Measurements from ENCODE around the gene CDK8. TPM values are rescaled to one million over a fixed set of nuclear protein-coding genes. Genes with fewer than 3 reads are reported as not detected.

The CDK8 gene
- total RNA-seq, 4 donors from 2014 or later = 20.3 to 26.3 (median 23.8) TPM

DNA sequence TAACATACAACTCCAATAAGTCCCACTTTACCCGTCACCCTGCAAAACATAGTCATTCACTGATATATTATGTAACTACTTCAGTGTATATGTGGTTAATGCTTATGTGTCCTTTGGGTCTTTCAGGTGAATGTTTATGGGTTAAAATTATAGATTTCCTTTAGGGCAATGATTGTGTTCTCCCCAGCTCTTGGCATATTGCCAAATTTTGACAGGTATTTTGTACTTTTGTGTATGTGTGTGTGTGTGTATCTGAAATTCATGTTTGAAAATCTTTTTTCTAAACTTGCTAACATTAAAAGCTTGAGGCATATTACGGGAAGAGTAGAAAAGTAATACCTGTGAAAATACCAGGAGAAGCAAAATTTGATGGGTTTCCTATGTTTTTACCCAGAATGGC, 8.2 kb downstream of the CDK8 start:
- WGBS = 100% methylated on average over 2 of the region's 2 CpGs
- Histone ChIP-seq H3K9me3 (no peaks in the 10 kb centered on the region), H3K27ac (replicated peaks in 1 of 4) (no peak overlapping the region), H3K36me3 (no peaks in the 10 kb centered on the region), H3K27me3 (no peaks in the 10 kb centered on the region), H3K4me1 (peaks cover 6 to 33% (median 19%) of the 10 kb centered on the region in 4 donors), H3K4me3 (no peak overlapping the region)
- intact Hi-C loops (cut with DNase I) = no loop called here
- TF ChIP-seq EP300 (IDR thresholded peaks at IDR 0.05) (no peak), POLR2AphosphoS5 (IDR thresholded peaks at IDR 0.05) (no peak), POLR2A (IDR thresholded peaks at IDR 0.05; ENCODE audit: low read depth) (no peak)
- TF ChIP-seq, protein P1, sequence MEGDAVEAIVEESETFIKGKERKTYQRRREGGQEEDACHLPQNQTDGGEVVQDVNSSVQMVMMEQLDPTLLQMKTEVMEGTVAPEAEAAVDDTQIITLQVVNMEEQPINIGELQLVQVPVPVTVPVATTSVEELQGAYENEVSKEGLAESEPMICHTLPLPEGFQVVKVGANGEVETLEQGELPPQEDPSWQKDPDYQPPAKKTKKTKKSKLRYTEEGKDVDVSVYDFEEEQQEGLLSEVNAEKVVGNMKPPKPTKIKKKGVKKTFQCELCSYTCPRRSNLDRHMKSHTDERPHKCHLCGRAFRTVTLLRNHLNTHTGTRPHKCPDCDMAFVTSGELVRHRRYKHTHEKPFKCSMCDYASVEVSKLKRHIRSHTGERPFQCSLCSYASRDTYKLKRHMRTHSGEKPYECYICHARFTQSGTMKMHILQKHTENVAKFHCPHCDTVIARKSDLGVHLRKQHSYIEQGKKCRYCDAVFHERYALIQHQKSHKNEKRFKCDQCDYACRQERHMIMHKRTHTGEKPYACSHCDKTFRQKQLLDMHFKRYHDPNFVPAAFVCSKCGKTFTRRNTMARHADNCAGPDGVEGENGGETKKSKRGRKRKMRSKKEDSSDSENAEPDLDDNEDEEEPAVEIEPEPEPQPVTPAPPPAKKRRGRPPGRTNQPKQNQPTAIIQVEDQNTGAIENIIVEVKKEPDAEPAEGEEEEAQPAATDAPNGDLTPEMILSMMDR (IDR thresholded peaks at IDR 0.05) = no peak
- no peak for DNase-seq (ENCODE audit: extremely low spot score)

DNA sequence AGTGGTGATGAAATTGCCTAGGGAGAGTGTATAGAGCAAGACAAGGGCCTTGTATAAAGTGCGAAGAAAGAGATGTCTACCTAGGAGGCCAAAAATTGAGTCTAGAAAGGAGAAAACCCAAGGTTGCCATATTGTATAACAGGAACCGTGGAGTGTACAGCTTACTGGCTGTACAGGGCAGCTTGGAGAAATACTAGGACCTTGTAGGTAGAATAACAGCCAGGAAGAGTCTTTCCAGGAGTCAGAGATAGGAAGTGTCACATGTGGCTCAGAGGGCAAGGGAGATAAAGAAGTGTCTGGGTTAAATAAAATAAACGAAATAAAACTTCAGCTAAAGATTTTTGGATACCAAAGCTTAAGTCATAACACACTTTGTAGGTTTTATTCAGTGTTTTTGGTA, 12.4 kb downstream of the CDK8 start:
- H3K9me3 ChIP-seq = no peaks in the 10 kb centered on the region
- DNase-seq (ENCODE audit: extremely low spot score) = no peak
- WGBS = 76% methylated on average over 3 of the region's 3 CpGs
- no peaks in the 10 kb centered on the region for H3K36me3 ChIP-seq
- H3K27me3 ChIP-seq = no peaks in the 10 kb centered on the region
- intact Hi-C loops (cut with DNase I) = no loop called here
- TF ChIP-seq POLR2AphosphoS5 (IDR thresholded peaks at IDR 0.05) = no peak
- TF ChIP-seq, protein P1 (IDR thresholded peaks at IDR 0.05) = no peak
- no peak for TF ChIP-seq POLR2A (IDR thresholded peaks at IDR 0.05; ENCODE audit: low read depth)
- peaks cover 9 to 29% (median 25%) of the 10 kb centered on the region in 4 donors for H3K4me1 ChIP-seq
- no peak overlapping the region for H3K27ac ChIP-seq (replicated peaks in 1 of 4)
- H3K4me3 ChIP-seq = no peak overlapping the region

DNA sequence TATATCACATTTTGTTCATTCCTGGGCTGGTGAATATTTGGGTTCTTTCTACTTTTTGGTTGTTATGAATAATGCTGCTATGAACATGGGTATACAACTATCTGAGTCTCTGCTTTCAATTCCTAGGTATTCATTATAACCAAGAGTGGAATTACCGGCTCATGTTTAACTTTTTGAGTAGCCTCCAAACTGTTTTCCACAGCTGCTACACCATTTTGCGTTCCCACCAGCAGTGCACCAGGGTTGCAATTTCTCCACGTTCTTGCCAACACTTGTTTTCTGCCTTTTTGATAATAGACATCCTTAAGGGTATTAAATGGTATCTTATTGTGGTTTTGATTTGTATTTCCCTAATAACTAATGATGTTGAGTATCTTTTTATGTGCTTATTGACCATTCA, 16.8 kb downstream of the CDK8 start:
- TF ChIP-seq POLR2AphosphoS5 (IDR thresholded peaks at IDR 0.05) (no peak), EP300 (IDR thresholded peaks at IDR 0.05) (no peak), POLR2A (IDR thresholded peaks at IDR 0.05; ENCODE audit: low read depth) (no peak)
- TF ChIP-seq, protein P1 (IDR thresholded peaks at IDR 0.05) = no peak
- WGBS = 96% methylated on average over 3 of the region's 3 CpGs
- no peaks in the 10 kb centered on the region for H3K9me3 ChIP-seq

DNA sequence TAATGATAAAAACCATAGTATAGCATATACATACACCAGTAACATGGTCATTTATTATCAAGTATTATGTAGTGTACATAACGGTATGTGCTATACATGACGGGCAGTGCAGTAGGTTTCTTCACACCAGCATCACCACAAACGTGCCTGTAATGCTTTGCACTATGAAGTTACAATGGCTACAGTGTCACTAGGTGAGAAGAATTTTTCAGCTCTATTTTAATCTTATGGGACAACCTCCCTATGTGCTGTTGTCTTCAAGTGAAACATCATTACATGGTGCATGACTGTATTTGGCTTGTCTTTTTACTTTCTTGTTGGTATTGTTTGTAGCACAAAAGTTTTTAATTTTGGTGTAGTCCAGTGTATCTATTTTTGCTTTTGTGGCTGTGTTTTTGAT, 18.7 kb downstream of the CDK8 start:
- Histone ChIP-seq H3K27ac (replicated peaks in 1 of 4) (no peak overlapping the region), H3K27me3 (no peaks in the 10 kb centered on the region), H3K36me3 (no peaks in the 10 kb centered on the region), H3K4me3 (no peak overlapping the region), H3K9me3 (no peaks in the 10 kb centered on the region), H3K4me1 (peaks cover 3 to 15% (median 10%) of the 10 kb centered on the region in 4 donors)
- DNase-seq (ENCODE audit: extremely low spot score) = no peak
- TF ChIP-seq EP300 (IDR thresholded peaks at IDR 0.05) (no peak), POLR2A (IDR thresholded peaks at IDR 0.05; ENCODE audit: low read depth) (no peak), POLR2AphosphoS5 (IDR thresholded peaks at IDR 0.05) (no peak)
- TF ChIP-seq, protein P1 (IDR thresholded peaks at IDR 0.05) = no peak
- intact Hi-C loops (cut with DNase I) = no loop called here
- WGBS = 66% methylated on average over 3 of the region's 3 CpGs

More for the DNA sequence above, 16.8 kb downstream of the CDK8 start:
- Histone ChIP-seq H3K27me3 (no peaks in the 10 kb centered on the region), H3K27ac (replicated peaks in 1 of 4) (no peak overlapping the region), H3K4me3 (no peak overlapping the region), H3K4me1 (peaks cover 9 to 17% (median 15%) of the 10 kb centered on the region in 4 donors), H3K36me3 (no peaks in the 10 kb centered on the region)
- intact Hi-C loops (cut with DNase I) = no loop called here
- DNase-seq (ENCODE audit: extremely low spot score) = no peak

DNA sequence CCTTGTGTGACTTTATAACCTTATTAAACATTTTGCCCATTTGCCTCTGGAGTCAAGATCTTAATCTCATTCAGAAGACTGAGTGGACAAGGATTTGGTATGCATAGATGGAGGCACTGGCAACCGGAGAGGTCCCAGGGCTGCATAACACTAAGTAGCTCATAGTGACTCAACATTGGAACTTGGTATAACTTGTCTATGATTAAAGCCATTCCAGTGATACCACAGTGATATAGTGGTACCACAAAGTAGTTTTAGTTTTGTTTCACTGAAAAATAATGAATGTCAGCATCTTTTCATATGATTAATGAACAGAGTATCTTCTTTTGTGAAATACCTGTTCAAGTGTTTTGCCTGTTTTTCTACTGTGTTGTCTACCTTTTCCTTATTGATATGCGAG, 26.4 kb downstream of the CDK8 start:
- Histone ChIP-seq H3K4me3 (no peak overlapping the region), H3K27me3 (no peaks in the 10 kb centered on the region), H3K36me3 (peaks cover 0 to 10% (median 3%) of the 10 kb centered on the region in 4 donors), H3K27ac (replicated peaks in 1 of 4) (no peak overlapping the region), H3K9me3 (no peaks in the 10 kb centered on the region), H3K4me1 (peaks cover 0 to 7% (median 3%) of the 10 kb centered on the region in 4 donors)
- no peak for DNase-seq (ENCODE audit: extremely low spot score)
- 93% methylated on average over 2 of the region's 2 CpGs for WGBS
- intact Hi-C loops (cut with DNase I) = no loop called here
- TF ChIP-seq POLR2A (IDR thresholded peaks at IDR 0.05; ENCODE audit: low read depth) (no peak), EP300 (IDR thresholded peaks at IDR 0.05) (no peak), POLR2AphosphoS5 (IDR thresholded peaks at IDR 0.05) (no peak)
- TF ChIP-seq, protein P1 (IDR thresholded peaks at IDR 0.05) = no peak

Measured in esophagus muscularis mucosa (tissue), 4 donors.